Activated T-helper 1 cell treated with anti-CD3 and anti-CD28 coated beads, Interleukin-12 subunit alpha, Interleukin-12 subunit beta, Interleukin-2, Interleukin-4 antibody, amounts not matched to agents 30 ng/mL and 10 ng/mL and 1 ng/mL, durations not matched to agents 14 hours and 24 hours and 36 hours (primary cell): ENCODE measurements around the gene BACH2. TPM values are rescaled to one million over a fixed set of nuclear protein-coding genes. Genes with fewer than 3 reads are reported as not detected.

Experiments
- DNase-seq: peaks from one replicate; pipeline ENCODE4 v3.0.0; 2021; ENCODE audit warnings: low spot score
- H3K27ac Mint-ChIP-seq: one replicate; pipeline ENCODE4 v1.8.0; 2021; ENCODE audit warnings: mild to moderate bottlenecking, mixed read lengths
- H3K27me3 Mint-ChIP-seq: one replicate; pipeline ENCODE4 v1.8.0; 2022; ENCODE audit warnings: mild to moderate bottlenecking, moderate library complexity, mixed read lengths; ENCODE audit not compliant: insufficient read depth
- H3K36me3 Mint-ChIP-seq: one replicate; pipeline ENCODE4 v1.8.0; 2021; ENCODE audit warnings: low read depth, mixed read lengths
- H3K4me1 Mint-ChIP-seq: one replicate; pipeline ENCODE4 v1.8.0; 2021; ENCODE audit warnings: low read depth, mixed read lengths
- H3K4me3 Mint-ChIP-seq: one replicate; pipeline ENCODE4 v1.8.0; 2021; ENCODE audit warnings: mild to moderate bottlenecking, moderate library complexity, mixed read lengths
- H3K9me3 Mint-ChIP-seq: one replicate; pipeline ENCODE4 v1.8.0; 2021; ENCODE audit warnings: mixed read lengths
- intact Hi-C: fragments of 100-400 bp; cut with micrococcal nuclease; formaldehyde crosslinking; loops from one replicate; pipeline ENCODE4 v1.15.1; 2024
- total RNA-seq: library from RNA; stranded (reverse); gene quantifications from 2 replicates; pipeline ENCODE4 v1.2.3, GENCODE V29; 2022

The BACH2 gene
- total RNA-seq, 1 donor from 2014 or later = 68.1 TPM

GRCh38 chr6:90157441-90157840 is 139.2 kb downstream of the BACH2 start:
- Mint-ChIP-seq H3K27ac (no peak overlapping the region), H3K27me3 (peaks cover 2% of the 10 kb centered on the region), H3K4me1 (peaks cover 59% of the 10 kb centered on the region), H3K4me3 (no peak overlapping the region), H3K36me3 (peaks cover 8% of the 10 kb centered on the region), H3K9me3 (no peaks in the 10 kb centered on the region)
- DNase-seq = no peak
- intact Hi-C loops = loop anchor here (2.0 kb wide), 1 partner anchor 17 kb away; no protein-coding TSS in a partner anchor

- Mint-ChIP-seq H3K27me3 (peaks cover 2% of the 10 kb centered on the region), H3K27ac (peak overlapping the region; percentile 81), H3K36me3 (peaks cover 8% of the 10 kb centered on the region), H3K4me3 (peak overlapping the region; percentile 44), H3K9me3 (no peaks in the 10 kb centered on the region), H3K4me1 (peaks cover 59% of the 10 kb centered on the region)
- intact Hi-C loops = loop anchor here (2.0 kb wide), 1 partner anchor 18 kb away; no protein-coding TSS in a partner anchor
- DNase-seq = peak; percentile 36
Measured at GRCh38 chr6:90156861-90157260, 139.8 kb downstream of the BACH2 start.

GRCh38 chr6:90154755-90155470 is 141.7 kb downstream of the BACH2 start:
- Mint-ChIP-seq H3K36me3 (peaks cover 13% of the 10 kb centered on the region), H3K9me3 (peaks cover 6% of the 10 kb centered on the region), H3K4me3 (no peak overlapping the region), H3K4me1 (peaks cover 65% of the 10 kb centered on the region), H3K27me3 (peaks cover 2% of the 10 kb centered on the region), H3K27ac (no peak overlapping the region)
- DNase-seq = no peak
- intact Hi-C loops = no loop called here

- intact Hi-C loops = no loop called here
- Mint-ChIP-seq H3K27ac (no peak overlapping the region), H3K9me3 (peaks cover 6% of the 10 kb centered on the region)
Measured at GRCh38 chr6:90151576-90152422, 144.8 kb downstream of the BACH2 start.

GRCh38 chr6:90149280-90149679 is 147.4 kb downstream of the BACH2 start:
- Mint-ChIP-seq H3K9me3 (peaks cover 6% of the 10 kb centered on the region), H3K27me3 (peaks cover 10% of the 10 kb centered on the region), H3K36me3 (peaks cover 20% of the 10 kb centered on the region), H3K27ac (no peak overlapping the region), H3K4me1 (peaks cover 64% of the 10 kb centered on the region), H3K4me3 (no peak overlapping the region)
- DNase-seq = no peak
- intact Hi-C loops = no loop called here

More at GRCh38 chr6:90151576-90152422, 144.8 kb downstream of the BACH2 start:
- no peak for DNase-seq
- Mint-ChIP-seq H3K4me3 (no peak overlapping the region), H3K27me3 (peaks cover 10% of the 10 kb centered on the region), H3K4me1 (peaks cover 60% of the 10 kb centered on the region), H3K36me3 (peaks cover 16% of the 10 kb centered on the region)

GRCh38 chr6:90148867-90149266 is 147.8 kb downstream of the BACH2 start:
- Mint-ChIP-seq H3K4me1 (peaks cover 64% of the 10 kb centered on the region), H3K4me3 (no peak overlapping the region), H3K27me3 (peaks cover 9% of the 10 kb centered on the region), H3K9me3 (peaks cover 6% of the 10 kb centered on the region), H3K27ac (no peak overlapping the region), H3K36me3 (peaks cover 18% of the 10 kb centered on the region)
- intact Hi-C loops = no loop called here
- no peak for DNase-seq

- Mint-ChIP-seq H3K4me1 (peaks cover 76% of the 10 kb centered on the region), H3K27me3 (peaks cover 12% of the 10 kb centered on the region), H3K27ac (no peak overlapping the region), H3K4me3 (no peak overlapping the region), H3K36me3 (peaks cover 23% of the 10 kb centered on the region), H3K9me3 (peaks cover 6% of the 10 kb centered on the region)
- no peak for DNase-seq
- intact Hi-C loops = no loop called here
Measured at GRCh38 chr6:90146921-90147649, 149.6 kb downstream of the BACH2 start.

GRCh38 chr6:90146024-90146423 is 150.6 kb downstream of the BACH2 start:
- Mint-ChIP-seq H3K36me3 (peaks cover 23% of the 10 kb centered on the region), H3K9me3 (peaks cover 6% of the 10 kb centered on the region), H3K4me1 (peaks cover 77% of the 10 kb centered on the region), H3K4me3 (no peak overlapping the region), H3K27me3 (peaks cover 15% of the 10 kb centered on the region), H3K27ac (no peak overlapping the region)
- DNase-seq = no peak
- intact Hi-C loops = no loop called here

GRCh38 chr6:90144928-90145555 is 151.6 kb downstream of the BACH2 start:
- Mint-ChIP-seq H3K36me3 (peaks cover 19% of the 10 kb centered on the region), H3K4me3 (peak overlapping the region; percentile 45), H3K4me1 (peaks cover 69% of the 10 kb centered on the region), H3K27me3 (peaks cover 15% of the 10 kb centered on the region), H3K27ac (peak overlapping the region; percentile 78), H3K9me3 (peaks cover under 1% of the 10 kb centered on the region)
- intact Hi-C loops = loop anchor here (1.0 to 2.0 kb wide), 10 partner anchors 23 to 334 kb away; no protein-coding TSS in a partner anchor
- no peak for DNase-seq

GRCh38 chr6:90144396-90144795 is 152.2 kb downstream of the BACH2 start:
- H3K4me3 Mint-ChIP-seq = peak overlapping the region; percentile 45
- peaks cover 15% of the 10 kb centered on the region for H3K27me3 Mint-ChIP-seq
- H3K36me3 Mint-ChIP-seq = peaks cover 19% of the 10 kb centered on the region
- no peaks in the 10 kb centered on the region for H3K9me3 Mint-ChIP-seq
- intact Hi-C loops = loop anchor here (2.0 kb wide), 1 partner anchor 322 kb away; no protein-coding TSS in a partner anchor
- H3K27ac Mint-ChIP-seq = peak overlapping the region; percentile 78
- peaks cover 66% of the 10 kb centered on the region for H3K4me1 Mint-ChIP-seq
- no peak for DNase-seq

- Mint-ChIP-seq H3K9me3 (no peaks in the 10 kb centered on the region), H3K4me3 (no peak overlapping the region), H3K27ac (no peak overlapping the region), H3K27me3 (peaks cover 6% of the 10 kb centered on the region), H3K36me3 (peaks cover 14% of the 10 kb centered on the region), H3K4me1 (peaks cover 61% of the 10 kb centered on the region)
- intact Hi-C loops = no loop called here
- DNase-seq = no peak
Measured at GRCh38 chr6:90140683-90141082, 156.0 kb downstream of the BACH2 start.

- Mint-ChIP-seq H3K27ac (no peak overlapping the region), H3K4me1 (peaks cover 49% of the 10 kb centered on the region), H3K36me3 (peaks cover 14% of the 10 kb centered on the region), H3K4me3 (no peak overlapping the region), H3K9me3 (no peaks in the 10 kb centered on the region), H3K27me3 (peaks cover 6% of the 10 kb centered on the region)
- DNase-seq = no peak
- intact Hi-C loops = no loop called here
Measured at GRCh38 chr6:90139272-90139817, 157.3 kb downstream of the BACH2 start.
